SK-N-SH (cell line): Measurements from ENCODE around the gene SPTBN1. TPM values are rescaled to one million over a fixed set of nuclear protein-coding genes. Genes with fewer than 3 reads are reported as not detected.

Experiments used
- CTCF ChIA-PET: fragments of 300-600, 350-600 bp; formaldehyde crosslinking; extraction: SDS; loops from one replicate; lab custom pipeline; 2021; lab: Yijun Ruan, JAX
- POLR2A ChIA-PET: fragments of 350-600 bp; sonication (Branson Sonifier 250); formaldehyde crosslinking; extraction: SDS; loops from one replicate; lab custom pipeline; 2020; ENCODE audit warnings: antibody characterized with exemption, inconsistent platforms; lab: Yijun Ruan, JAX
- DNase-seq: peaks from one replicate; pipeline ENCODE4 v3.0.0; 2012
- H2AFZ ChIP-seq: fragments of 200-600 bp; sonication (generic); 2 replicates; pipeline ENCODE4 v1.8.1; 2016; ENCODE audit warnings: antibody characterized with exemption, mild to moderate bottlenecking, low read depth
- H3F3A ChIP-seq: fragments of 200-600 bp; sonication (generic); replicated peaks from 2 replicates; pipeline ENCODE3; 2016; ENCODE audit warnings: antibody characterized with exemption, mild to moderate bottlenecking; ENCODE audit not compliant: insufficient read depth
- H3K27ac ChIP-seq, 2 experiments: fragments of 200-500 bp in 1 of 2; fragments of 200-600 bp in 1 of 2; sonication (Bioruptor generic) in 1 of 2; sonication (generic), shearing (Covaris generic) in 1 of 2; 2 replicates each; pipeline versions ENCODE4 v1.5.1 to v1.6.1; 2014 to 2016; ENCODE audit warnings: low read depth in 2 of 2, inconsistent platforms in 1 of 2, low read length in 1 of 2, mild to moderate bottlenecking in 1 of 2, mixed read lengths in 1 of 2
- H3K27me3 ChIP-seq: fragments of 200-600 bp; sonication (generic), shearing (Covaris generic); 2 replicates; pipeline ENCODE4 v1.6.1; 2016; ENCODE audit warnings: mixed run types; ENCODE audit not compliant: insufficient read depth
- H3K36me3 ChIP-seq, 2 experiments: fragments of 200-500 bp in 1 of 2; fragments of 200-600 bp in 1 of 2; sonication (Bioruptor generic) in 1 of 2; sonication (generic) in 1 of 2; replicated peaks in 1 of 2; 2 replicates each; pipeline versions ENCODE3 to v1.5.1; 2014 to 2016; ENCODE audit warnings: low read length in 1 of 2, mild to moderate bottlenecking in 1 of 2; ENCODE audit not compliant: insufficient read depth in 2 of 2, control insufficient read depth in 1 of 2
- H3K4me1 ChIP-seq, 2 experiments: fragments of 200-500 bp in 1 of 2; fragments of 200-600 bp in 1 of 2; sonication (Bioruptor generic) in 1 of 2; sonication (generic), shearing (Covaris generic) in 1 of 2; 2 replicates each; pipeline versions ENCODE4 v1.5.1 to v1.6.1; 2014 to 2016; ENCODE audit warnings: low read depth in 1 of 2, low read length in 1 of 2, mixed run types in 1 of 2; ENCODE audit not compliant: insufficient read depth in 2 of 2, control insufficient read depth in 1 of 2
- H3K4me2 ChIP-seq: fragments of 200-600 bp; sonication (generic), shearing (Covaris generic); 2 replicates; pipeline ENCODE4 v1.6.1; 2017; ENCODE audit warnings: mixed run types
- H3K4me3 ChIP-seq, 2 experiments: fragments of 200-500 bp in 1 of 2; fragments of 200-600 bp in 1 of 2; sonication (Bioruptor generic) in 1 of 2; sonication (generic), shearing (Covaris generic) in 1 of 2; 2 replicates each; pipeline versions ENCODE4 v1.5.1 to v1.8.1; 2014 to 2016; ENCODE audit warnings: low read depth in 2 of 2, inconsistent platforms in 1 of 2, low read length in 1 of 2, mild to moderate bottlenecking in 1 of 2, mixed read lengths in 1 of 2, moderate library complexity in 1 of 2
- H3K79me2 ChIP-seq: fragments of 200-600 bp; sonication (generic); 2 replicates; pipeline ENCODE4 v1.8.1; 2017; ENCODE audit warnings: mild to moderate bottlenecking; ENCODE audit not compliant: insufficient read depth
- H3K9ac ChIP-seq: fragments of 200-600 bp; sonication (generic); 2 replicates; pipeline ENCODE4 v1.6.1; 2017; ENCODE audit warnings: mixed run types
- H3K9me2 ChIP-seq: fragments of 200-600 bp; sonication (generic); 2 replicates; pipeline ENCODE4 v1.6.1; 2017; ENCODE audit warnings: mixed run types
- H3K9me3 ChIP-seq: fragments of 200-600 bp; sonication (generic); 2 replicates; pipeline ENCODE4 v1.6.1; 2017; ENCODE audit warnings: mixed run types, mild to moderate bottlenecking, moderate library complexity
- H4K20me1 ChIP-seq: fragments of 200-600 bp; sonication (generic); 2 replicates; pipeline ENCODE4 v1.6.1; 2017; ENCODE audit warnings: mild to moderate bottlenecking, mixed run types; ENCODE audit not compliant: insufficient read depth
- CTCF ChIP-seq: fragments of 200-600 bp; sonication (generic); IDR thresholded peaks from 2 replicates; pipeline ENCODE4 v1.6.1; 2017; ENCODE audit warnings: antibody characterized with exemption, mild to moderate bottlenecking, moderate library complexity
- EZH2phosphoT487 ChIP-seq: fragments of 200-600 bp; sonication (generic); IDR thresholded peaks from 2 replicates; pipeline ENCODE4 v1.6.1; 2017; ENCODE audit warnings: low read depth, mixed run types, mild to moderate bottlenecking, antibody characterized with exemption, moderate library complexity, borderline replicate concordance
- FOXJ3 ChIP-seq: sonication (generic); formaldehyde crosslinking; IDR thresholded peaks from 2 replicates; pipeline ENCODE4 v1.5.1; 2020; ENCODE audit warnings: mild to moderate bottlenecking, missing genetic modification reagents
- GABPA ChIP-seq: IDR thresholded peaks from 2 replicates; pipeline ENCODE4 v1.4.0; 2012; ENCODE audit warnings: low read depth, mild to moderate bottlenecking
- GATA2 ChIP-seq: sonication (generic); formaldehyde crosslinking; IDR thresholded peaks from 2 replicates; pipeline ENCODE4 v1.5.0; 2020; ENCODE audit warnings: mild to moderate bottlenecking, missing genetic modification reagents
- JUND ChIP-seq: IDR thresholded peaks from 2 replicates; pipeline ENCODE4 v1.4.0; 2012
- MAX ChIP-seq: IDR thresholded peaks from 2 replicates; pipeline ENCODE4 v1.4.0; 2012; ENCODE audit warnings: low read depth
- NFIC ChIP-seq: IDR thresholded peaks from 2 replicates; pipeline ENCODE4 v1.4.0; 2012; ENCODE audit warnings: borderline replicate concordance
- NRF1 ChIP-seq: IDR thresholded peaks from 2 replicates; pipeline ENCODE4 v1.6.1; 2012; ENCODE audit warnings: low read depth, mild to moderate bottlenecking, low read length
- PBX3 ChIP-seq: IDR thresholded peaks from 2 replicates; pipeline ENCODE4; 2012
- POLR2AphosphoS5 ChIP-seq: IDR thresholded peaks from 2 replicates; pipeline ENCODE4 v1.6.1; 2012; ENCODE audit warnings: low read depth, low read length
- RAD21 ChIP-seq: IDR thresholded peaks from 2 replicates; pipeline ENCODE4 v1.6.1; 2012; ENCODE audit warnings: mild to moderate bottlenecking, low read length
- RFX5 ChIP-seq: IDR thresholded peaks from 2 replicates; pipeline ENCODE4 v1.6.1; 2012; ENCODE audit warnings: mild to moderate bottlenecking, improper control_type of control experiment, low read length
- SMC3 ChIP-seq: IDR thresholded peaks from 2 replicates; pipeline ENCODE4 v1.6.1; 2012; ENCODE audit warnings: low read depth, low read length, improper control_type of control experiment
- TAF1 ChIP-seq: IDR thresholded peaks from 2 replicates; pipeline ENCODE4 v1.6.1; 2012; ENCODE audit warnings: low read depth, mild to moderate bottlenecking, low read length, moderate library complexity, borderline replicate concordance
- TCF12 ChIP-seq: IDR thresholded peaks from 2 replicates; pipeline ENCODE4 v1.4.0; 2012
- ZBTB33 ChIP-seq: IDR thresholded peaks from 2 replicates; pipeline ENCODE4 v1.4.0; 2012; ENCODE audit warnings: low read depth, borderline replicate concordance
- WGBS: methylation state at CpG from one replicate; pipeline ENCODE4 v1.1.6; 2017; ENCODE audit warnings: low lambda C conversion rate; 5-methylcytosine and 5-hydroxymethylcytosine counted together
- polyA plus RNA-seq, 3 experiments: library from polyadenylated mRNA; depleted of rRNA; stranded (reverse); fragments of >200 nt; gene quantifications; 2 replicates each; pipeline ENCODE4 v1.2.3, GENCODE V29; 2012
- TF ChIP-seq, protein P1 (sequence below): fragments of 150-350 bp; IDR thresholded peaks from 2 replicates; pipeline ENCODE4 v1.6.1; 2016; ENCODE audit warnings: mild to moderate bottlenecking, low read depth, low read length

The SPTBN1 gene
- polyA plus RNA-seq, 1 of the 3 experiments (the other 2 are of a cell fraction) = 29.1 TPM

DNA sequence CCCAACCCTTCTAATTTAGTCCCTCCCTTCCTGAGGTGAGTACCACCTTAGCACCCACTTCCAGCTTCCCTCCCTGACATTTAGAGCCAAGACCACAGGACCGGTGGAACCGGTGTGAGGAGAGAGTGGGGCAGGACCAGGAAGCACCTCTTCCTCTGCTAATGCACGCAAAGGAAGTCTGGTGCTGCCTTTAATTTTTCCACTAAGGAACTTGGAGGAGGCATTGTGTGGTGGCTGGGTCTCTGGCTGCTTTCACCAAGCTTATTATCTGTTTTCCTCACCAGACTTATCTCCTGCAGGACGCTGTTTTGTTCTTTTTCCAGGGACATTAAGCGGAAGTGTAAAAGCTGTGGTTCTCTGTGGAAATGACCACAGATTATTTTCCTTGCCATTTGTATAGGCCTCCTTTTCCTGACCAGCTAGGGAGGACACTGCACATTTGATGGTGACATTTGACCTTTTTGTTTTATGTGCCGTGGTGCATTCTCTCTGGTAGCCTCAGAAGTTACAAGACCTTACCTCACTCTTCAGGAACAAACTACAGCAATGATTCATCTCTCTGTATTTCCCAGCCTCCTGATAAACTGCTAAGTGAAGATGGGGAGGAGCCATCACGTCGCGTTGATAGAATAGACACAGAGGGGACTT lies 39.8 kb upstream of the SPTBN1 start:
- Histone ChIP-seq H3K27ac (no peak overlapping the region), H3K79me2 (no peaks in the 10 kb centered on the region), H2AFZ (no peak overlapping the region), H4K20me1 (no peaks in the 10 kb centered on the region), H3K27me3 (no peaks in the 10 kb centered on the region), H3K4me2 (no peak overlapping the region), H3K9me2 (no peaks in the 10 kb centered on the region), H3K4me1 (no peaks in the 10 kb centered on the region), H3K36me3 (no peaks in the 10 kb centered on the region), H3K9ac (no peak overlapping the region), H3F3A (no peaks in the 10 kb centered on the region), H3K4me3 (no peak overlapping the region), H3K9me3 (no peaks in the 10 kb centered on the region)
- ChIA-PET CTCF (interaction anchor here (0.7 kb wide), 1 partner anchor 288 kb away, joined by 3 read pairs; no protein-coding TSS in a partner anchor), POLR2A (no interaction called here)
- no peak for DNase-seq
- WGBS = 85% methylated on average over 9 of the region's 9 CpGs
- no peak for TF ChIP-seq TCF12
- TF ChIP-seq GABPA = no peak
- TF ChIP-seq SMC3 = no peak
- TF ChIP-seq GATA2 (CRISPR knock-in tag) = no peak
- TF ChIP-seq RFX5 = no peak
- TF ChIP-seq TAF1 = no peak
- TF ChIP-seq NRF1 = no peak
- TF ChIP-seq NFIC = no peak
- no peak for TF ChIP-seq CTCF
- no peak for TF ChIP-seq RAD21
- no peak for TF ChIP-seq FOXJ3
- TF ChIP-seq, protein P1, sequence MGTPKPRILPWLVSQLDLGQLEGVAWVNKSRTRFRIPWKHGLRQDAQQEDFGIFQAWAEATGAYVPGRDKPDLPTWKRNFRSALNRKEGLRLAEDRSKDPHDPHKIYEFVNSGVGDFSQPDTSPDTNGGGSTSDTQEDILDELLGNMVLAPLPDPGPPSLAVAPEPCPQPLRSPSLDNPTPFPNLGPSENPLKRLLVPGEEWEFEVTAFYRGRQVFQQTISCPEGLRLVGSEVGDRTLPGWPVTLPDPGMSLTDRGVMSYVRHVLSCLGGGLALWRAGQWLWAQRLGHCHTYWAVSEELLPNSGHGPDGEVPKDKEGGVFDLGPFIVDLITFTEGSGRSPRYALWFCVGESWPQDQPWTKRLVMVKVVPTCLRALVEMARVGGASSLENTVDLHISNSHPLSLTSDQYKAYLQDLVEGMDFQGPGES = no peak
- TF ChIP-seq JUND = no peak
- no peak for TF ChIP-seq POLR2AphosphoS5
- TF ChIP-seq ZBTB33 = no peak
- TF ChIP-seq MAX = no peak
- TF ChIP-seq EZH2phosphoT487 = no peak
- TF ChIP-seq PBX3 = no peak
